C4-2B (cell line): ENCODE measurements around the gene TMEM201.

Source experiments
- CTCF ChIP-seq: fragments of 450-650 bp; conservative IDR thresholded peaks from 2 replicates; pipeline ENCODE4 v1.5.1; 2017; ENCODE audit warnings: mild to moderate bottlenecking
- ZFX ChIP-seq: fragments of 450-650 bp; IDR thresholded peaks from 2 replicates; pipeline ENCODE4 v1.6.1; 2017

DNA sequence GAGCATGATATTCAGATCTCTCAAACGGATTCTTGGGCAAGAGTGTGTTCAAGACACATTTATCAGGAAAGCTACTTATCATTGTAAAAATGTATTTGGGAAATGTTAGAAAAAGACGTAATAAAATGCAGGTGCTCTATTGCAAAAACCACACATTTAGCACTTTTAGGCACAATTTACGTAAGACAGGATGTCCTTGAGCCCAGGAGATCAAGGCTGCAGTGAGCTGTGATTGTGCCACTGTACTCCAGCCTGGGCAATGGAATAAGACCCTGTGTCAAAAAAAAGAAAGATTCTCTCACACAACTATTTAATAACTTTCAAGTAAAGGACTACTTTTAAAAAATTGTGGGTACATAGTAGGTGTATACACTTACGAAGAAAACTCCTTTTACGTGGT, 31.1 kb upstream of the TMEM201 start:
- no peak for TF ChIP-seq CTCF
- TF ChIP-seq ZFX, result no peak
